Stimulated activated naive CD8-positive, alpha-beta T cell treated with anti-CD3 and anti-CD28 coated beads, Interleukin-15, Interleukin-2, amounts not matched to agents 100 U/mL and 50 U/mL, for 24 hours (primary cell): ENCODE results near the gene OR52I1.

Experiments
- ATAC-seq: fragments of 150-1000 bp; cut with Tn5 transposase; one replicate; pipeline ENCODE4 v1.10.0; 2021
- DNase-seq: peaks from one replicate; pipeline ENCODE4 v3.0.0; 2021

The OR52I1 gene

DNA sequence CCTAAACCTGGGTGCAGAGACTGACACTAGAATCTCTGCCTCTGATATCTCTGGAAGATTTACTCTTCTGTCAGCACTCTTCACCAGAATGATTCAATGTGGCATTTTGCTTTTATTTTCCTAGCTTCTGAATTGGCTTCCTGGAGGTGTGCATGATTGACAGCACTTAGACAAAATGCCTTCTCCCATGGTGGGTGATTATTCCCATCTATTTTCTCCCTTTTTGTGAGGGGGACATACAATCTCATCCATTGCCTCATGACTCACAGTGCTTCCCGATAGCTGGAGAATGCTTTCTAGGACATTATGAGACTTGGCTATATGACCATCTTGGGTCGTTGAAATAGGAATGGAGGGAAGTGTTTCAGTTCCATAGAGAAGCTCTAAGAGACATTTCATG, 18.1 kb downstream of the OR52I1 start:
- no peak for ATAC-seq
- DNase-seq = no peak

DNA sequence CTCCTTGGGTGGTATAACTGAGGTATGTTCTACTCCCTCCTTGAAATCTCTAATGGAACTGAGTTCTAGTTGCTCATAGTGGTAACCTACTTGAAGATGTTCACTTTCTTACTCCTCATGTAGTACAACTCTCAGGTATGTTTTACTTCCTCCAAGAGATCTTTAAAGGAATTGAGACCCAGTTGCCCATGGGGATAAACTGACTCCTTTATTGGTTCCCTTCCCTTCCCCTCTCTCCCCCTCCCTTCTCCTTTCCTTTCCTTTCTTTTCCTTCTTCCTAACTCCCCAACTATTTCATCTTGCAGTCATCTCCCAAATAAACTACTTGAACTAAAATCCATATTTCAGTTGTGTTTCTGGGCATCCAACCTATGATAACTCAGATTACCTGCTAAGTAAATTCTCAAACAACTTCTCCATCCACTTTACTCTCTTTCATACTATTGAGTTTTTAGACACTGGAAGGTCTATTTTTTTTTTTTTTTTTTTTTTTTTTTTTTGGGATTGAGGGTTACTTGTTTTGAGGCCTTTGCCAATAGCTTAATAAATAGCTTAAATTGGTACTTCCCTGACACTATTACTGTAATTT, 22.1 kb downstream of the OR52I1 start:
- no peak for ATAC-seq
- no peak for DNase-seq

DNA sequence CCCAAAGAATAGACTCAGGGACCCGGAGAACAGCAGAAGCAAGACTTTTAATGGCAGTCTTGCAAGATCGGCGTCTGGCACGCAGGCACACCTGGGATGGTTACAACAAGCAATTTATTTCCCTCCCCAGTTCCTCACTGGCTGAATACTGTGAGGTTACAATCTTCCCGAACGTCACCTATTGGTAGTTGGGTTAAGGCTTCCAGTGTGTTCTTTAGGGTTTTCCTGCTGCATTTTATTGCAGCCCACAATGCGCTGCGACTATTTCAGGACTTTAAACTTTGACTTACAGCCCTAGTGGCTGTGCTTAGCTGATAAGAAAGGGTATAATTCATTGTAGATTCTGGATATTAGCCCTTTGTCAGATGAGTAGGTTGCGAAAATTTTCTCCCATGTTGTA, 25.7 kb downstream of the OR52I1 start:
- ATAC-seq (no peak), DNase-seq (no peak)

DNA sequence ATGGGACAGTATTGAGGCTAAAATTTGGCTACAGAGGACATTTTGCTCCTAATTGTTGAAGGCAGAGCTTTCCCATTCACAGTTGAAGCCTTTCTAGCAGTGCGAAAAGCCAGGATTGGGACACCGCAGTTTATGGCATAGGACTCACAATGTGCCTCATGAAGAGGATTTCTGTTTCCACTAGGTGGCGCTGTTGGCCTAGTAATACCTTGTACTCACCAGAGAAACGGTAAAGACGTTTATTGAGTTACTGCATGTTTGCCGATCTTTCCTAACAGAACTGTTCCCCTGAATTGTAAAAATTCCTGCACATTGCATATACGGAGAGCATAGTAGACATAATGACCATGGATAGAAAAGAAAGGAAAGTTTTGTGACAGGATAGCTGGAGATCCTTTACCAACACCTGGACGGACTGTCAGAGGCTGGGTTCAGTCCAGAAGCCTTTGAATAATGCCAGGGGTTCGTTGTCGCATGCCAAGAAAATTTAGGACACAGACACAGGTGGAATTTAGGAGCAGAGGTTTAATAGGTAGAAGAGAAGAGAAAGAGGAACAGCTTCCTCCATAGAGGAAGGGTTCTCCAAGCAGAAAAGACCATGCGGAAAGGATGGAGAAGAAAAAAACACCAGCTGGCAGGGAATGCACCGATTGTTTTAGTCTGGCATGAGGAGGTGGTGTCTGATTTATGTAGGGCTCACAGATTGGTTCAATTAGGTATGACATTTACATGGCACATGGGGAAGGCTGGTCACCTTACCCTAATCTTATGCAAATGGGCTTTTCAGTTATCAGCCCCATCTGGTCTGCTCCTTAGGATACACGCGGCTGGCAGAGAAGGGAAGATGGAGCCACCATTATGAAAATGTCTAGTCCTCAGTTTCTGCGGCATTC, 32.6 kb downstream of the OR52I1 start:
- peak; percentile 36 for ATAC-seq
- DNase-seq = peak; percentile 68

DNA sequence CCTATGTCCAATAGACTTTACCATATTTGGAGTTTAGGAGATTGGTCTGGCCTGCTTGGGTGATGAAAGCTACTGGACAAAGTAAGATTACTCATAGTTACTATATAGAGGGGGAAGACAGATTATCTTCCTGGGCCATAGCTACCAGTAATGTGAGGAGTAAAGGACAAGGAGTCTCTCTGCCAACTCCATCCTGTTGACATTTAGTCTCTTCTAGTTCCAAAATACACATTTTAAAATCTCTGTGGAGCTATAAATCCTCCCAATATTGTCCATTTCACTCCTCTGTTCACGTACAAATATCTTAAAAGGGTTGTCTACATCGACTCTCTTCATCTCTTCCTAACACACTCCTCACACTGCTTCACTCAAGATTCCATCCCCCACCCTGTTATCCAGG, 42.3 kb downstream of the OR52I1 start:
- no peak for ATAC-seq
- no peak for DNase-seq

DNA sequence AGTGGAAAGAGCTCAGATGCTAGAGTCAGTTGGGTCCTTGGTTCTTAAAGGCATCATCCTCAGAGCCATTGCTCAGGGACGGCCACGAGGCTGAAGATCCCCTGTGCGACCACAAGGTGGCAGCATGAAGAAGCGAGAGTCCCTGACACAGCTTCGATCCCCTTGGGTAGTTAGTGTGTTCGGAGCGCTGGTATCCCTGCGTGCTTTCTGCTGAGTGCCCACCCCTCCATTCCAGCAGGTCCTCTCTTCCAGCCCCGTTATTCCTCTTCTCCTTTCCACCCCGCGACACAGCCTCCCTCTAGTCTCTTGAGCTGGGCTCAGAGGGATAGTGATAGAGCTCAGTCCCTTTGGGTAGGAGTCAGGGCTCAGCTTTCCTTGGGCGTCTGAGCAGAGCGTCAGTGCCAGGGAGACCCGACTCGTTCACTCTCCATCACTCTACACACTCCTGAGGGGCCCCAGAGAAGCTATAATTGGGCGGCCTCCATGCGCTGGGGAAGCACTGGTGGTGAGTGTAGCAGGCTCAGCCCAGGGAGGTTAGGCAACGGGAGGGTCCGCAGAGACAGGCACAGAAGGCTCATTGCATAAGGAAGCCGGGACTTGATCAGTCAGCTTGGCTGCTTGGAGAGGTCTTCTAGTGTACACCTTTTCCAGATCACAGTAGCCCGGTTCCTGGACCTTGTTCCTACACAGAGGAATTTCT, 43.3 kb downstream of the OR52I1 start, which contains the start of gene OR51D1:
Gene OR51D1 (plus strand): TSS at position 516 of the 700 bp plus-strand sequence. CDS start 2,314 bp downstream, outside the sequence.
- ATAC-seq (peak; percentile 82), DNase-seq (peak; percentile 74)

DNA sequence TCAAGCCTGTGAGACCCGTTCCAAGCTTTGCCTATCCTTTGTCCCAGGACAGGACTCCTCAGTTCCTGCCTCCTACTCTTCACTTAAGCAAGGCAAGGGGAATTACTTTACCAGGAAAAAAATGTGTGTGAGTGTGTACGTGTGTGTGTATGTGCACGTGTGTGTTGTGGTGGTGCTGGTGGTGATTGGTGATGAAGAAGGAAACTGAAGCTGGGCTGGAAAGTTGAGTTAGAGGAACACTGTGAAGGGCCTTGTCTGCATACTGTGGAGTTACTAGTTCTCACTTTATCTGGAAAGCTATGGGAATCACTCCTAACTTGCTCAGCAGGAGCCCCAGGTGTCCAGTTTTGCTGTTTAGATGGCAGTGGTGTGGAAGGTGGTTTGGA, 43.8 kb downstream of the OR52I1 start:
- ATAC-seq = no peak

DNA sequence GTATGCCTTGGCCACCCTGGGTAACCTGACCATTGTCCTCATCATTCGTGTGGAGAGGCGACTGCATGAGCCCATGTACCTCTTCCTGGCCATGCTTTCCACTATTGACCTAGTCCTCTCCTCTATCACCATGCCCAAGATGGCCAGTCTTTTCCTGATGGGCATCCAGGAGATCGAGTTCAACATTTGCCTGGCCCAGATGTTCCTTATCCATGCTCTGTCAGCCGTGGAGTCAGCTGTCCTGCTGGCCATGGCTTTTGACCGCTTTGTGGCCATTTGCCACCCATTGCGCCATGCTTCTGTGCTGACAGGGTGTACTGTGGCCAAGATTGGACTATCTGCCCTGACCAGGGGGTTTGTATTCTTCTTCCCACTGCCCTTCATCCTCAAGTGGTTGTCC, 46.1 kb downstream of the OR52I1 start:
- DNase-seq (no peak), ATAC-seq (no peak)

More for the DNA sequence above, 43.8 kb downstream of the OR52I1 start:
- DNase-seq = no peak

DNA sequence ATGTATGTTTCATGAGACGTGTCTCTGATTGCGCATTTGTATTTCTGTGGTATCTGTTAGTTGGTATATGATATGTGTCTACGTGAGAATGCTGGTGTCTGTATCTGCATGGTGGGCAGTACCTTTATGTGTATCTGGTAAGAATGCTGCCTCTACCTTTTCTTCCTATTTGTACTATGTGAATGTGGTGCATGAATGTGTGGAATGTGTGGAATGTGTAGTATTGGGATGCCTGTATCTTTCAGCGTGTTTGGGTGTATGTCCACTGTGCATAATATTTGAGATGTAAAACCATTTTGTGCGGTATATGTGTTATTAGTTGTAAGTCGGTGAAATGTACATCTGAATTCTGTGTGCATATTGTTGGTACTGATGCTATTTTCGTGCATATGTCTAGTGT, 47.7 kb downstream of the OR52I1 start:
- DNase-seq = no peak

DNA sequence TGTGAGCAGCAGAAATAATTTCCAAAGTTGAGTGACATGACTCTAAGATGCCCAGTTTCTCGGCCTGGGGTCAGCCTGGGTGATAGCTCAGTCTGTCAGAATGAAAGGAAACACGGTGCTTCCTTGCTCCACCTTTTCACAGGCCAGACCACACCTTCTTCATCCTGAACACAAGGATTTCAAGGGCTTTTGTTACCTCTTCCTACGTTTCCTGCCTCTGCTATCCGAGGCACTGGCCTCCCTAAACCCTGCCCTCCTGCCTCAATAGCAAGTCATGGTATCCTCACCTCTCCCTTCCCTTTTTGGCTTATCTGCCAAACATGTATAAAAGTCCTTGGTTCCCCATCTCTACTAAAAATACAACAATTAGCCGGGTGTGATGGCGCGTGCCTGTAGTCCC, 48.2 kb downstream of the OR52I1 start:
- ATAC-seq (no peak), DNase-seq (no peak)

More for the DNA sequence above, 47.7 kb downstream of the OR52I1 start:
- ATAC-seq = no peak

DNA sequence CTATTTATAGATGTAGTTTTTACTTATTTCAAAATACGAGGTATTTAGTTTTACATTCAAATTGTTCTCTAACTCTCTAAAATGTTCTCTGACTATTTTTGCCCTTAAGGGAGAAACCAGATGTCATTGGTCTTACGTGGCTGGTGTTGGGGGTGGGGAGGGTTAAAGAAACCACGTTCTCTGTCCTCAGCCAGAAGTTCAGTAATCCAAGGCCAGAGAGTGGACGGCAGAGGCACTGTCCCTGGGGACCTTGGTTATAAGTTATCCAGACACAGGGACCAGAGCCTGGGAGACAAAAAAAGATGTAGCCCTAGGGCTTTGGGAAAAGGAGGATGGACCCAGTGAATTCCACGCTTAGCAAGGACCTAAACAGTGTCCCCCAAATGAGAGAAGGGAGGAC, 49.2 kb downstream of the OR52I1 start:
- ATAC-seq (no peak), DNase-seq (no peak)

DNA sequence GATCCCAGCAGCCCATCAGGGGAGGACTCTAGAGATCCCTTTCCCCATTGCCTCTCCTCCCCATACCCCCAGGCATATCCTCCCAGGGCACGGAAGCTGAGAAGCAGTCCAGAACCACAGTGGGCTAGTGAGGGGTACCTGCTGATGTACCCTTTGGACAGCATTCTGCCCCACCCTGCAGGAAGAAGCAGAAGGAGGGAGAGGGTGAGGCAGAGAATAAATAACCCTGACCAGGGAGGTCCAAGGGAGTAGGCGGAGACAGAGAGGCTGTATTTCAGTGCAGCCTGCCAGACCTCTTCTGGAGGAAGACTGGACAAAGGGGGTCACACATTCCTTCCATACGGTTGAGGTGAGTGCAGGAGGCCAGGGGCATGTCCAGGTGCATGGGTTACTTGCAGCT, 49.8 kb downstream of the OR52I1 start, which contains the start of gene OR51E1:
Gene OR51E1 (plus strand): TSS at position 301 of the 400 bp plus-strand sequence. CDS start 8,545 bp downstream, outside the sequence.
- DNase-seq (no peak), ATAC-seq (no peak)

DNA sequence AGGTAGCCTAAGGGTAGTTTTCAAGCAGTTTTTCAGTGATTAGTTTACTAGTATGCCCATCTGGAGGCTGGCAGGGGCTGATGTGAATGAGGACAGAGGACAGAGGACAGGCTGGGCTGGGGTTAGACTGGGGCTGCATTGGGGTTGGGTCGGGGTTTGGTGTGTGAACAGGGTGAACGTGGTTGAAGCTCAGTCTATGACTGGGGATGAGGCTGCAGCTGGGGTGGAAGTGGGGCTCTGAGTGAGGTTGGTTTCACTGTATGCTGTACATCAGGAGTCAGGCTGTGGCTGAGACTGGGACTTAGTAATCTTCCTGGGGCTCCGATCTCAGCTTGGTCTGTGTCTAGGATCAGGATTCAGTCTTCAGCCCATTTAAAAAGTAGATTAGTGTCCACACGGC, 50.4 kb downstream of the OR52I1 start:
- DNase-seq (no peak), ATAC-seq (no peak)
